B cell (primary cell): ENCODE results near the gene RBM39. TPM values are rescaled to one million over a fixed set of nuclear protein-coding genes. Genes with fewer than 3 reads are reported as not detected.
"Not testable (repeated sequence)": the region's sequence is repeated elsewhere in the genome, so short reads cannot be mapped to it uniquely, and the experiment has no call there.

Experiments used
- ATAC-seq: fragments of 200-7000 bp; cut with Tn5 transposase; one replicate; pipeline ENCODE4 v1.10.0; 2021; ENCODE audit warnings: low read depth, mild to moderate bottlenecking, moderate number of reproducible peaks, moderate library complexity
- CTCF ChIA-PET: fragments of 350-600 bp; sonication (Branson Sonifier 250); formaldehyde crosslinking; loops from one replicate; lab custom pipeline; 2021; ENCODE audit warnings: antibody characterized with exemption, inconsistent platforms; lab: Charles Lee
- POLR2A ChIA-PET: fragments of 350-600 bp; sonication (Branson Sonifier 250); formaldehyde crosslinking; loops from one replicate; lab custom pipeline; 2021; ENCODE audit warnings: antibody characterized with exemption; lab: Charles Lee
- DNase-seq: peaks from one replicate; pipeline ENCODE4 v3.0.0; 2013
- H2AFZ ChIP-seq: 2 replicates; pipeline ENCODE4 v1.6.1; 2012; ENCODE audit warnings: mild to moderate bottlenecking, low read depth, low read length; ENCODE audit not compliant: insufficient read depth, poor library complexity, severe bottlenecking
- H3K27ac ChIP-seq, 2 donors: 1 replicate in 1 of 2; 2 replicates in 1 of 2; pipeline ENCODE4 v1.5.1; 2012 to 2013; ENCODE audit warnings: low read length in 2 of 2, mild to moderate bottlenecking in 2 of 2, moderate library complexity in 1 of 2
- H3K27me3 ChIP-seq, 4 experiments: fragments of 200-600 bp in 1 of 4; sonication (generic) in 1 of 4; replicated peaks in 1 of 4; 1 replicate in 2 of 4; 2 replicates in 2 of 4; pipeline versions ENCODE4 v1.6.1 to v1.7.0; 2013 to 2016; ENCODE audit warnings: low read length in 3 of 4, mild to moderate bottlenecking in 2 of 4, mixed read lengths in 1 of 4, moderate library complexity in 1 of 4; ENCODE audit not compliant: insufficient read depth in 4 of 4, control insufficient read depth in 3 of 4; ENCODE audit errors: control extremely low read depth in 1 of 4
- H3K36me3 ChIP-seq, 2 experiments: replicated peaks in 1 of 2; 1 replicate in 1 of 2; 2 replicates in 1 of 2; pipeline versions ENCODE4 v1.6.1 to v1.7.1; 2013; ENCODE audit warnings: low read length in 1 of 2; ENCODE audit not compliant: insufficient read depth in 2 of 2, control insufficient read depth in 1 of 2; ENCODE audit errors: control extremely low read depth in 1 of 2, extremely low read depth in 1 of 2
- H3K4me1 ChIP-seq, 2 donors: fragments of 200-600 bp in 1 of 2; sonication (generic) in 1 of 2; 1 replicate in 1 of 2; 2 replicates in 1 of 2; pipeline versions ENCODE4 v1.5.1 to v1.6.1; 2013 to 2017; ENCODE audit warnings: low read length in 2 of 2; ENCODE audit not compliant: control insufficient read depth in 2 of 2, insufficient read depth in 2 of 2
- H3K4me2 ChIP-seq: replicated peaks from 2 replicates; pipeline ENCODE3; 2012; ENCODE audit warnings: mild to moderate bottlenecking, low read depth, low read length; ENCODE audit not compliant: poor library complexity, severe bottlenecking
- H3K4me3 ChIP-seq, 5 experiments: fragments of 200-600 bp in 1 of 5; sonication (generic) in 1 of 5; 1 replicate in 3 of 5; 2 replicates in 2 of 5; pipeline versions ENCODE4 v1.5.1 to v1.7.0; 2011 to 2016; ENCODE audit warnings: low read length in 4 of 5, mild to moderate bottlenecking in 4 of 5, low read depth in 2 of 5, control low read depth in 1 of 5, moderate library complexity in 1 of 5; ENCODE audit not compliant: insufficient read depth in 1 of 5; ENCODE audit errors: control extremely low read depth in 1 of 5, extremely low read depth in 1 of 5
- H3K79me2 ChIP-seq: fragments of 200-600 bp; sonication (generic); one replicate; pipeline ENCODE4 v1.6.0; 2016; ENCODE audit warnings: low read length; ENCODE audit not compliant: control insufficient read depth, insufficient read depth
- H3K9ac ChIP-seq: fragments of 200-600 bp; sonication (generic); 2 replicates; pipeline ENCODE4 v1.6.1; 2017; ENCODE audit warnings: mild to moderate bottlenecking, low read length, moderate library complexity
- H3K9me3 ChIP-seq, 3 donors: one replicate each; pipeline versions ENCODE4 v1.6.1 to v1.7.1; 2013; ENCODE audit warnings: low read length in 2 of 3; ENCODE audit not compliant: control insufficient read depth in 2 of 3, insufficient read depth in 1 of 3; ENCODE audit errors: control extremely low read depth in 1 of 3
- H4K20me1 ChIP-seq: 2 replicates; pipeline ENCODE4 v1.6.0; 2012; ENCODE audit warnings: mild to moderate bottlenecking, low read length; ENCODE audit not compliant: insufficient read depth, control insufficient read depth, poor library complexity, severe bottlenecking
- H3K27ac Mint-ChIP-seq: one replicate; pipeline ENCODE4 v1.8.0; 2021; ENCODE audit warnings: mixed read lengths
- H3K27me3 Mint-ChIP-seq: one replicate; pipeline ENCODE4 v1.8.0; 2021; ENCODE audit warnings: mixed read lengths
- H3K4me1 Mint-ChIP-seq: one replicate; pipeline ENCODE4 v1.8.0; 2021; ENCODE audit warnings: mixed read lengths
- H3K4me3 Mint-ChIP-seq: one replicate; pipeline ENCODE4 v1.8.0; 2021; ENCODE audit warnings: mixed read lengths
- H3K9me3 Mint-ChIP-seq: one replicate; pipeline ENCODE4 v1.8.0; 2022; ENCODE audit warnings: mixed read lengths; ENCODE audit not compliant: insufficient read depth
- WGBS: methylation state at CpG from one replicate; pipeline ENCODE4 v1.1.5; 2013; ENCODE audit warnings: missing lambda C conversion rate; ENCODE audit not compliant: insufficient coverage; 5-methylcytosine and 5-hydroxymethylcytosine counted together
- intact Hi-C: fragments of 100-400 bp; cut with micrococcal nuclease; formaldehyde crosslinking; loops from one replicate; pipeline ENCODE4 v1.10.0; 2022
- polyA plus RNA-seq: library from polyadenylated mRNA; depleted of rRNA; stranded (reverse); fragments of >200 nt; gene quantifications from 2 replicates; pipeline ENCODE4 v1.2.3, GENCODE V29; 2012
- total RNA-seq, 2 donors: library from RNA; stranded (reverse); fragments of 120-200 nt in 1 of 2; gene quantifications; 1 replicate in 1 of 2; 2 replicates in 1 of 2; pipeline versions ENCODE4 v1.2.3 to v1.2.4, GENCODE V29; 2013 to 2022
- TF ChIP-seq, protein P1 (sequence below): fragments of 200-600 bp; IDR thresholded peaks from one replicate; pipeline ENCODE4 v1.8.0; 2022; ENCODE audit warnings: antibody characterized with exemption, mild to moderate bottlenecking

The RBM39 gene
- total and polyA plus RNA-seq, 2 donors (not counting 1 experiment from before 2014, with no cell fraction given): 217 to 689 TPM

DNA sequence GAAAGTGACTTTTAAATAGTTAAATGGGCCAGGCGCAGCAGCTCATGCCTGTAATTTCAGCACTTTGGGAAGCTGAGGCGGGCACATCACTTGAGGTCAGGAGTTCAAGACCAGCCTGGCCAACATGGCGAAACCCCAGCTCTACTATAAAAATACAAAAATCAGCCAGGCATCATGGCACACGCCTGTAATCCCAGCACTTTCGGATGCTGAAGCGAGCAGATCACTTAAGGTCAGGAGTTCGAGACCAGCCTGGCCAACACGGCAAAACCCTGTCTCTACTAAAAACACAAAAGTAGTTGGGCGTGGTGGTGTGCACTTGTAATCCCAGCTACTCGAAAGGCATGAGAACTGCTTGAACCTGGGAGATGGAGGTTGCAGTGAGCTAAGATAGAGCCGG, 36.2 kb downstream of the RBM39 start:
- intact Hi-C loops, H3K4me2 ChIP-seq, H3K4me3 ChIP-seq, POLR2A ChIA-PET, H3K9me3 ChIP-seq, H3K27ac ChIP-seq, H3K9ac ChIP-seq, H3K27me3 ChIP-seq, H3K9me3 Mint-ChIP-seq, H2AFZ ChIP-seq, H3K27me3 Mint-ChIP-seq, H3K27ac Mint-ChIP-seq, H3K4me3 Mint-ChIP-seq, H3K4me1 ChIP-seq, ATAC-seq: not testable (repeated sequence)
- H3K4me1 Mint-ChIP-seq: peaks cover 11% of the 10 kb centered on the region
- peak; percentile 12 for DNase-seq
- CTCF ChIA-PET: interaction anchor here (0.6 to 1.6 kb wide), 2 partner anchors 9 to 79 kb away, joined by 3 read pairs; no protein-coding TSS in a partner anchor
- Histone ChIP-seq H4K20me1 (peaks cover 32% of the 10 kb centered on the region), H3K79me2 (peaks cover 25% of the 10 kb centered on the region), H3K36me3 (peaks cover 22 to 82% of the 10 kb centered on the region in 2 experiments)
- 93% methylated on average over 7 of the region's 11 CpGs for WGBS

DNA sequence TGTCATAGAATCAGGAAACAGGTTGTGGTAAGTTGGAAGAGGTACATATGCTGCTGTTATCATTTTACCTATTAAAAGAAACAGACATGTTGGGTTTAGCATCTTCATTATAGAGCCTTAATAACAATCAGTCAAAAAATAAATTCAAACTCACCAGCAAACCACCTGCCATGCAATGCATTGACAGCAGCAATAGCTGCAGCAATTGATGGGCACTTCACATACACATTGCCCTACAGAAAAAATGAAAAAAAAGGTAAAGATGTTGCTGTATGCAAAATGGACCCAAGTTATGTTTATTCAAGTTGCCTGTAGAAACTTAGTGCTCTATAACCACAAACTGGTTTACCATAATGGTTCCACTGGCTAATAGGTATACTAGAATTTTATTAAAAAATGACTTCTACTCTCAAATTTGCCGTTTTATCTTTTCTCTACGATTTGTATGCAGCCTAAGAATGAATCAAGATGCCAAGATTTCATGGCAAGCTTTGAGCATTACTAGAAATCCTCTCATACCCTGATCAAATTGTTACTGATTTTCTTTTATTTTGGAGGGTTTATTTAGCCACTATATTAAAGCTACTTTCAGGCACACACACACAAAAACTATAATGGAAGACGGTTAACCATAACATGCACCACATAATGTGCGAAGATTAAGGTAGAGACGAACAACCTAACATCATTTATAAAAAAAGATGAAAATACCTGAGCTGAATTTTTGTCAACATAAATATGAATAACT, 37.4 kb downstream of the RBM39 start:
- H3K36me3 ChIP-seq: peaks cover 22 to 70% of the 10 kb centered on the region in 2 experiments
- peaks cover 32% of the 10 kb centered on the region for H4K20me1 ChIP-seq
- intact Hi-C loops: no loop called here
- H3K27me3 Mint-ChIP-seq: no peaks in the 10 kb centered on the region
- H3K9me3 ChIP-seq: no peaks in the 10 kb centered on the region
- TF ChIP-seq, protein P1, sequence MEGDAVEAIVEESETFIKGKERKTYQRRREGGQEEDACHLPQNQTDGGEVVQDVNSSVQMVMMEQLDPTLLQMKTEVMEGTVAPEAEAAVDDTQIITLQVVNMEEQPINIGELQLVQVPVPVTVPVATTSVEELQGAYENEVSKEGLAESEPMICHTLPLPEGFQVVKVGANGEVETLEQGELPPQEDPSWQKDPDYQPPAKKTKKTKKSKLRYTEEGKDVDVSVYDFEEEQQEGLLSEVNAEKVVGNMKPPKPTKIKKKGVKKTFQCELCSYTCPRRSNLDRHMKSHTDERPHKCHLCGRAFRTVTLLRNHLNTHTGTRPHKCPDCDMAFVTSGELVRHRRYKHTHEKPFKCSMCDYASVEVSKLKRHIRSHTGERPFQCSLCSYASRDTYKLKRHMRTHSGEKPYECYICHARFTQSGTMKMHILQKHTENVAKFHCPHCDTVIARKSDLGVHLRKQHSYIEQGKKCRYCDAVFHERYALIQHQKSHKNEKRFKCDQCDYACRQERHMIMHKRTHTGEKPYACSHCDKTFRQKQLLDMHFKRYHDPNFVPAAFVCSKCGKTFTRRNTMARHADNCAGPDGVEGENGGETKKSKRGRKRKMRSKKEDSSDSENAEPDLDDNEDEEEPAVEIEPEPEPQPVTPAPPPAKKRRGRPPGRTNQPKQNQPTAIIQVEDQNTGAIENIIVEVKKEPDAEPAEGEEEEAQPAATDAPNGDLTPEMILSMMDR: no peak
- no peak overlapping the region for H2AFZ ChIP-seq
- H3K4me1 Mint-ChIP-seq: peaks cover 15% of the 10 kb centered on the region
- no peak overlapping the region for H3K9ac ChIP-seq
- H3K4me2 ChIP-seq: no peak overlapping the region
- no peak overlapping the region for H3K27ac Mint-ChIP-seq
- peak; percentile 20 for DNase-seq
- H3K4me1 ChIP-seq: peaks cover 7 to 8% of the 10 kb centered on the region in 2 donors
- ChIA-PET CTCF (no interaction called here), POLR2A (interaction anchor here (0.6 to 0.7 kb wide), 4 partner anchors 39 to 256 kb away, joined by 3 to 4 read pairs (median 4); no protein-coding TSS in a partner anchor)
- no peak overlapping the region for H3K4me3 Mint-ChIP-seq
- no peak for ATAC-seq
- H3K4me3 ChIP-seq: no peak overlapping the region
- H3K27ac ChIP-seq: no peak overlapping the region
- H3K79me2 ChIP-seq: peaks cover 19% of the 10 kb centered on the region
- H3K27me3 ChIP-seq: no peaks in the 10 kb centered on the region
- no CpG with 5 or more reads among the region's 5 CpGs for WGBS
- H3K9me3 Mint-ChIP-seq: no peaks in the 10 kb centered on the region
